Right cardiac atrium (tissue), 5 donors: ENCODE measurements around the gene INTS1. TPM values are rescaled to one million over a fixed set of nuclear protein-coding genes. Genes with fewer than 3 reads are reported as not detected.
A peak's percentile ranks its signal among the peaks of the same experiment; 100 is the strongest.

ENCODE experiments used
- ATAC-seq, 2 donors: fragments of 200-7000 bp; cut with Tn5 transposase; one replicate each; pipeline versions ENCODE4 v1.8.0 to v1.9.1; 2020; ENCODE audit warnings: moderate library complexity in 2 of 2, mild to moderate bottlenecking in 1 of 2
- DNase-seq, 3 donors: peaks; one replicate each; pipeline ENCODE4 v3.0.0-alpha.2; 2020
- H3K27ac ChIP-seq: one replicate; pipeline ENCODE4 v1.5.1; 2013; ENCODE audit warnings: mild to moderate bottlenecking, low read length, control low read depth, moderate library complexity
- H3K27me3 ChIP-seq: one replicate; pipeline ENCODE4 v1.6.1; 2013; ENCODE audit not compliant: control insufficient read depth, insufficient read depth
- H3K4me1 ChIP-seq: one replicate; pipeline ENCODE4 v1.6.1; 2013; ENCODE audit warnings: low read length; ENCODE audit not compliant: control insufficient read depth, insufficient read depth
- H3K4me3 ChIP-seq: one replicate; pipeline ENCODE4 v1.5.1; 2013; ENCODE audit warnings: low read length, control low read depth
- H3K9me3 ChIP-seq: one replicate; pipeline ENCODE4 v1.6.1; 2013; ENCODE audit warnings: low read length; ENCODE audit not compliant: control insufficient read depth
- WGBS: extraction: QIAGEN DNeasy Blood & Tissue Kit; methylation state at CpG from one replicate; pipeline ENCODE4 v1.1.7; 2013; 5-methylcytosine and 5-hydroxymethylcytosine counted together
- intact Hi-C, 4 donors: fragments of 100-400 bp; cut with DNase I; formaldehyde crosslinking; loops; one replicate each; pipeline versions ENCODE4 v1.11.0 to v1.14.0; 2022 to 2023
- polyA plus RNA-seq: library from polyadenylated mRNA; stranded (reverse); fragments of 200-250 nt; gene quantifications from one replicate; pipeline ENCODE4 v1.2.3, GENCODE V29; 2013
- total RNA-seq, 4 donors: library from RNA; stranded (reverse); fragmentation: NEBNext Ultra II Directional; extraction: Animal tissue kit (Norgen Biotek cat#: 25700); gene quantifications; one replicate each; pipeline ENCODE4 v1.2.1, GENCODE V29; 2021
- donor health status: healthy with polysubstance abuse.
- donor health status: DM: no; HTN: yes; CAD: no.
- donor health status: DM: no; HTN: no; CAD: no.
- donor health status: DM: no; HTN: yes; CAD: no; lungs with severe emphysema.
- donor health status: DM: yes; HTN: yes; CAD: no.

The INTS1 gene
- total and polyA plus RNA-seq, 5 donors: 30.6 to 48.3 (median 45.6) TPM

DNA sequence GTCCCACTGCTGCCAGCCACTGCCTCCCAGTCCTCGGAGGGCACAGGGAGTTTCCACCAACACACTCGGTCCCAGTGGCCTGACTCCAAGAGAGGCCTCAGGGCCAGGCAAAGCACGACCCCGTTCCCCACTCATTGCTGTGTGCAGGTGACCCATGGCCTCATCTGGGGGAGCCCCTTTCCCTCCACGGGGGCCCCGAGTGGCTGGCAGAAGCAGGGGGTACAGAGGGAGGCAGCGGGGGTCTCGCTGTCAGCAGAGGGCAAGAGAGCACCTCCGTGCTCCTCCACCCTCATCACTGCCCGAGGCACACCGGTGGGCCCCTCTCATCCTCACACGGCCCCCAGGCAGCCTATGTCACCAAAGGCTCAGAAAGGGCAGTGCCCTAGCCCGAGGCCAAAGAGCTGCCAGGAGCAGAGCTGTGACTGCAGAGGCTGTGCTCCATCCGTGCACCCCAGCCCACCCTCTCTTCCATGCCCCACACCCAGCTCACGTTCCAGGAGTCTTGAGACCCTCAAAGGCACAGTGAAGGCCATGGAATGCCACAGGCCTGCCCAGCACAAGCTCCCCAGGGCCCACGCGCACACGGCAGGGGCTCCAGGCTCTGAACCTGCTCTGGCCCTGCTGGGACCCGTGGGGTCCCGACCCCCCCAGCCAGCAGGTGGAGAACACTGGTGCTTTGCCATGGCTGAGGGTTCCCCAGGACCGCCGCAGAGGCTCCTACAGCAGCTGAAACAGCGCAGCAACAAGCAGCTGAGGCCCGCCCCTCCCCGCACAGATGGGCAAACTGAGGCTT, 70.9 kb downstream of the INTS1 start:
- H3K9me3 ChIP-seq: no peaks in the 10 kb centered on the region
- 79% methylated on average over 25 of the region's 25 CpGs for WGBS
- no peaks in the 10 kb centered on the region for H3K27me3 ChIP-seq
- intact Hi-C loops: loop anchor here in 3 of 4 donors (5.0 to 10.0 kb wide), 3 partner anchors 44 to 241 kb away; no protein-coding TSS in a partner anchor
- H3K4me3 ChIP-seq: no peak overlapping the region
- no peaks in the 10 kb centered on the region for H3K4me1 ChIP-seq
- H3K27ac ChIP-seq: no peak overlapping the region
- DNase-seq (peak in 1 of 3 donors; percentile 49), ATAC-seq (no peak)

GRCh38 chr7:1432411-1433082, 71.6 kb downstream of the INTS1 start:
- Histone ChIP-seq H3K9me3 (no peaks in the 10 kb centered on the region), H3K27ac (no peak overlapping the region), H3K4me1 (no peaks in the 10 kb centered on the region), H3K4me3 (no peak overlapping the region), H3K27me3 (no peaks in the 10 kb centered on the region)
- DNase-seq: peak; percentile 71 to 90 (median 90)
- peak; percentile 28 to 60 for ATAC-seq
- intact Hi-C loops: loop anchor here in 3 of 4 donors (5.0 to 10.0 kb wide), 3 partner anchors 45 to 240 kb away; no protein-coding TSS in a partner anchor
- 20% methylated on average over 30 of the region's 30 CpGs for WGBS

DNA sequence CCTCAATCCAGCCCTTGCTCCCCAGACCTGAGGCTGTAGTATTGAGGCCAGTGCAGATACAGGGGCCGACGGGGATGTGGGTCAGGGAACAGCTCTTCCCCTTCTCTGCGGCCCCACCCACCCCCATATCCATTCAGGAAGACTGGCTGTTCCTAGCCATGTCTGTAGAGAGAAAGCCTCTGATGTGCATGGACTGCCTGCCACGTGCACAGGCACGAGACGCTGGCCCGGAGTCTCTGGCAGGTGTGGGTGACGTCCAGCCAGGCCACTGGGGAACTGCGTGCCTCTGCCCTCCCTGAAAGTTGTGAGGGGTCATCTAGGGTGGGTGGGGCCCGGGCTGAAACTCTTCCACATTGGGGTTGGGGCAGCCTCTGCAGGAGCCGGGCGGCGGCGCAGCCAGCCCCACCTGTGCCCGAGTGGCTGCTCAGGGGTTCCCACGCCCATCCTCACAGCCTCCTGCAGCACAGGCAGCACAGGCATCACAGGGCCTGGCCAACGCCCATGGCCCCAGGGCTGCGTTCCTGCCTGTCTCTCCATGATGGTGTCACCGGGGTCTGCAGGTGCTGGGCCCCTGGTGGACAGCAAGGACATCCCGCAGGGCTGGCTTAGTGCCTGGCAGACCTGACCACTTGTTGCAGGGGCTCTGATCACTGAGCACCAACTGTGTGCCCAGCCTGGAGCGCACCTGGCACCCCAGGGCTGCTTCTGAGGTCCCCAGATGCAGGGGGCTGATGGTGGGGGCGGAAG, 72.4 kb downstream of the INTS1 start:
- no peak overlapping the region for H3K4me3 ChIP-seq
- whole genome bisulfite sequencing: 45% methylated on average over 22 of the region's 22 CpGs
- ATAC-seq: peak in 1 of 2 donors; percentile 8
- peak in 1 of 3 donors; percentile 56 for DNase-seq
- H3K4me1 ChIP-seq: no peaks in the 10 kb centered on the region
- H3K27me3 ChIP-seq: no peaks in the 10 kb centered on the region
- H3K27ac ChIP-seq: no peak overlapping the region
- H3K9me3 ChIP-seq: no peaks in the 10 kb centered on the region
- intact Hi-C loops: loop anchor here in 3 of 4 donors (5.0 to 10.0 kb wide), 3 partner anchors 45 to 240 kb away; no protein-coding TSS in a partner anchor

DNA sequence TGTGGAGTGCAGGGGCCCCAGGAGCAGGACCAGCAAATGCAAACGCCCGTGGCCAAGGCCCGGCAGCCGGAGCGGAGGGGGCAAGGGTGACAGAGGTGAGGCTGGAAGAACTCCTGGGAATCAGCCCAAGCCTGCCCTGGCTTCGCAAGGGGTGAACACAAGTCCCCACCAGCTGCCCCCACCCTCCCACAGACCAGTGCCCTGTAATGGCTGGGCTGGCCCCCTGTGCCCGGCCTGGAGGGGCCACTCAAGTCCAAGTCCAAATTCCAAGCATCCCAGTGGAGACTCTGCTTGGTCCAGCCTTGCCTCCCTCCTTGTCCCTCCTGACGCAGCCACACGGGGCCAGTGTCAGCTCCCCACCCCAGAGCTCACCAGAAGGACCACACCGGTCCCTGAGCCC, 73.0 kb downstream of the INTS1 start:
- WGBS: 46% methylated on average over 10 of the region's 10 CpGs
- Histone ChIP-seq H3K4me3 (no peak overlapping the region), H3K27ac (no peak overlapping the region), H3K9me3 (no peaks in the 10 kb centered on the region), H3K27me3 (no peaks in the 10 kb centered on the region), H3K4me1 (no peaks in the 10 kb centered on the region)
- ATAC-seq (no peak), DNase-seq (no peak)
- intact Hi-C loops: loop anchor here in 3 of 4 donors (5.0 to 10.0 kb wide), 3 partner anchors 46 to 239 kb away; no protein-coding TSS in a partner anchor

DNA sequence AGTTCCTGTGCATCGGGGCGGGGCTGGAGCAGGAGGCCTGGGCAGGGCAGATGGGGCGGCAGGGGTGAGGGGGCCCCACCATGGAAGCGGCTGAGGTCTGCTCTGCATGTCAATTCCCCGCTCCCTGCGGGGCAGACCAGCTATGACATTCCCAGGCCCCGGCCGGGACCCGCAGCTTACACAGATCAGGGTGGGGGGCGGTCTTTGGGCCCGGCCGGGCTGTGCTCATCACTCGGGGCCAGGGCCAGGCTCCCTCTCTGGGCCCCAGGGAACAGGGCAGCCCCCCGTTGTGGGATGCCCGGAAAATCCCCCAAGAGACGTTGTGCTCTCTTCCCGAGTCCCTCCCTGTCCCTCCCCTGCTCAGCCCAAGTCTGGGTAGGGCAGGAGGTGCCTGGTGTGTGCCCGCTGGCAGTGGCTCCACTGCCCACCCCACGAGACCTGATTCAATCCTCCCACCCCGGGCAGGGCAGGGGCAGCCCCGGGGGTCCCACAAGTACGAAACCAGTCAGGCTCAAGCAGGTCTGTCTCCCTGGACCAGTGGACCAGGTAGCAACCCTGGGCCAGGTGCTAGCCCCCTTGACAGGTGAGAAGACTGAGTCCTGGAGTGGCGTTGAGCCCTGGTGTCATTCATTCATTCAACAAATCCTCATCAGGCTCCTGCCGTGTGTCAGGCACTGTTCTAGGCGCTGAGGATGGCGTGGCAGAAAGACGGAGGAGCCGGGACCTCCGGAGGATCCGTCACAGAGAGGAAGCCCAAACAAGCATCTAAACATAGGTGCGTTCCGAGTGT, 73.9 kb downstream of the INTS1 start:
- Histone ChIP-seq H3K4me3 (no peak overlapping the region), H3K27me3 (no peaks in the 10 kb centered on the region), H3K4me1 (no peaks in the 10 kb centered on the region), H3K9me3 (no peaks in the 10 kb centered on the region), H3K27ac (no peak overlapping the region)
- WGBS: 64% methylated on average over 32 of the region's 32 CpGs
- intact Hi-C loops: loop anchor here in 3 of 4 donors (5.0 to 10.0 kb wide), 3 partner anchors 47 to 238 kb away; no protein-coding TSS in a partner anchor
- ATAC-seq: no peak
- peak in 1 of 3 donors; percentile 47 for DNase-seq

DNA sequence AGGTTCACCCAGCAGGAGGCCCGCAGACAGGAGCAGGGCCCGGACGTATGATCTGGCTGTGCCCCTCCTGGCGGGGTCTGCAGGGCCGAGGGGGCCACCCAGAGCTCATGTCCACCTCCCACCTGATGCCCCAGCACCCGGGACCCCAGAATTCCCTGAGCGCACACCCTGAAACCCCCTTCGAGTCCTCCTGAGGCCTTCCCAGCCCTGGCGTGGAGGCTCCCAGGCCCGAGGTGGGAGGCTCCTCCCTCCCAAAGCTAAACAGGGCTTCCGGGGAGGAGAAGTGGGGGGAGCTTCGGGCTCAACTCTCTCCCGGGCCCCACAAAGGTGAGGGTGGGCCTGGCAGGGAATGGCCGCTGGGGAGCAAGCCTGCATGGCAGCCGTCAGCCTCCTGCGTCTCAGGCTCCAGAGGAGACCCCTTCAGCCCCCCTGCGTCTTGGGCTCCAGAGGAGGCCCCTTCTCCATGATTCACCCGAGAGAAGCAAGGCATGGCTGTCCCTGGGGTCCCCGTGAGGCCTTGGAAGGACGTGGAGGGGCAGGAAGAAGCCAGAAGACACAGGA, 75.2 kb downstream of the INTS1 start:
- Histone ChIP-seq H3K27me3 (no peaks in the 10 kb centered on the region), H3K4me3 (no peak overlapping the region), H3K27ac (no peak overlapping the region), H3K4me1 (no peaks in the 10 kb centered on the region), H3K9me3 (no peaks in the 10 kb centered on the region)
- intact Hi-C loops: no loop called here
- 51% methylated on average over 20 of the region's 20 CpGs for WGBS
- DNase-seq: peak in 1 of 3 donors; percentile 47
- ATAC-seq: no peak

DNA sequence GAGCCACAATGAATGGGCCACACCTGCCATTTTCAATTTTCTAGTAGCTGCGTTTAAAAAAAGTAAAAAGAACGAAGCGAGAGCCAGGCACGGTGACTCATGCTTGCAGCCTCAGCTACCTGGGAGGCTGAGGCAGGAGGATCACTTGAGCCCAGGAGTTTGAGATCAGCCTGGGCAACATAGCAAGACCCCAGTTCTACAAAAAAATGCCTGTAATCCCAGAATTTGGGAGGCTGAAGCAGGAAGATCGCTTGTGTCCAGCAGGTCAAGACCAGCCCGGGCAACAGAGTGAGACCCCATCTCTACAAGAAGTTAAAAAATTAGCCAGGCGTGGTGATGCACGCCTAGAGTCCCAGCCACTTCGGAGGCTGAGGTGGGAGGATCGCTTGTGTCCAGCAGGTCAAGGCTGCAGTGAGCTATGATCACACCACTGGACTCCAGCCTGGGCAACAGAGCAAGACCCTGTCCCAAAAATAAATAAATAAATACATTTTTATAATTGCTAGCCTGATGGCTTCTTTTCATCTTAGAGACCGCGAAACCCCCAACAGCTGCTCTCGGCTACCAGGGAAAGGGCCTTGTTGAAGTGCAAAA, 77.0 kb downstream of the INTS1 start:
- Histone ChIP-seq H3K27me3 (no peaks in the 10 kb centered on the region), H3K4me3 (no peak overlapping the region), H3K9me3 (no peaks in the 10 kb centered on the region), H3K4me1 (no peaks in the 10 kb centered on the region), H3K27ac (no peak overlapping the region)
- ATAC-seq (no peak), DNase-seq (no peak)
- intact Hi-C loops: no loop called here
- 88% methylated on average over 13 of the region's 13 CpGs for WGBS

DNA sequence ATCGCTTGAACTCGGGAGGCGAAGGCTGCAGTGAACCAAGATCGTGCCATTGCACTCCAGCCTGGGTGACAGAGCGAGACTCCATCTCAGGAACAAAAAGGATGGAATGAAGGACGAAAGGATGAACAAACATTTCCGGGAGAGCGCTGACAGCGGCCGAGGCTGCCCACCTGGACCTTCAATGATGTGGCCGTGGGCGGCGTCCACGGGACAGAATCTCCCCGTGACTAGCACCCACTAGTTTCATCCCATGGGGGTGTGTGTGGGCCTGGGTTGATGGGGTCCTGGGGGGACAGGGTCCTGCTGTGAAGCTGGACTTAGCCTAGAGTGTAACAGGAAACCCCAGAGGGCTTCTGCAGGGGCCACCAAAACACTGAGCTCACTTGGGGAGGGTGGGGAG, 77.7 kb downstream of the INTS1 start:
- Histone ChIP-seq H3K4me1 (no peaks in the 10 kb centered on the region), H3K27ac (no peak overlapping the region), H3K4me3 (no peak overlapping the region), H3K27me3 (no peaks in the 10 kb centered on the region), H3K9me3 (no peaks in the 10 kb centered on the region)
- 85% methylated on average over 15 of the region's 15 CpGs for WGBS
- DNase-seq (no peak), ATAC-seq (no peak)
- intact Hi-C loops: no loop called here

DNA sequence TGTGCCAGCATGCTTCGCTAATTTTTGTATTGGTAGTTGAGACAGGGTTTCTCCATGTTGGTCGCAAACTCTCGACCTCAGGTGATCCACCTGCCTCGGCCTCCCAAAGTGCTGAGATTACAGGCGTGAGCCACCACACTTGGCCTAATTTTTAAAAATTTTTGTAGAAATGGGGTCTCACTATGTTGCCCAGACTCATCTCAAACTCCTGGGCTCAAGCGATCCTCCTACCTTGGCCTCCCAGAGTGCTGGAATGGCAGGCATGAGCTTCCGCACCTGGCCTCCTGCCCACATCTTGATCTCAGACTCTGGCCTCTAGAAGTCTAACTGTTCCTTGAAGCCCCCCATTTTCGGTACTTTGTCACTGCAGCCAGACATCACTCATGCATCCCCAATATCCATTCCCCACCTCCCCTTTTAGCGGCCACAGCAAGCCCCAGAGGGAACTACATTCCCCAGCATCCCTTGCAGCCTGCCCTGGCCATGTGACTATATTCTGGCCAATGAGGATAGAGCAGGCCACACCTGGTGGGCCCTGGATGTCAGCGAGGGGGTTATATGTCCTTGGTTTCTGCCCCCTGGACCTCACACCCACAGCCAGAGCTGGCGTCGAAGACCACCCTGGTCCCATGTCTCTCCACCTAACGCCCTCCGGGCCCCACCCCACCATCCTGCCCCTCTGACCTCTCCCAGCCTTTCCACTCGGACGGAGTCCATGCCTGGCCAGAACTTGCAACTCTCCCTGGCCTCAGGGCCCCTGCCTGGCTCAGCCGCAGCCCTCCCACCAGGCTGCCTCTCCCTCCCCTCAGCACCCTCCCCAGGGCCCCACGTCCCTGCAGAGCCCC, 78.7 kb downstream of the INTS1 start:
- WGBS: 64% methylated on average over 18 of the region's 18 CpGs
- DNase-seq: no peak
- H3K27ac ChIP-seq: no peak overlapping the region
- intact Hi-C loops: no loop called here
- no peaks in the 10 kb centered on the region for H3K9me3 ChIP-seq
- no peaks in the 10 kb centered on the region for H3K27me3 ChIP-seq
- H3K4me3 ChIP-seq: no peak overlapping the region
- no peaks in the 10 kb centered on the region for H3K4me1 ChIP-seq
- no peak for ATAC-seq
